ENCODE measurements around the gene TMEM218.

Gene TMEM218

GRCh38 chr11:125129316-125129993, 18.0 kb upstream of the TMEM218 start:
- DNase-seq (ENCODE audit: low spot score): no peak

GRCh38 chr11:125128450-125128849, 17.0 kb upstream of the TMEM218 start:
- no peak for DNase-seq (ENCODE audit: low spot score)

GRCh38 chr11:125124618-125124992, 13.2 kb upstream of the TMEM218 start:
- peak; percentile 20 for DNase-seq (ENCODE audit: low spot score)

GRCh38 chr11:125123947-125124617, 12.7 kb upstream of the TMEM218 start:
- peak; percentile 74 for DNase-seq (ENCODE audit: low spot score)

GRCh38 chr11:125123194-125123946, 11.9 kb upstream of the TMEM218 start:
- DNase-seq (ENCODE audit: low spot score): no peak

GRCh38 chr11:125117429-125117828, 6.0 kb upstream of the TMEM218 start:
- no peak for DNase-seq (ENCODE audit: low spot score)

- no peak for DNase-seq (ENCODE audit: low spot score)
These were observed 3.1 kb upstream of the TMEM218 start for GRCh38 chr11:125114518-125114917.

GRCh38 chr11:125112208-125112604, 780 bp upstream of the TMEM218 start:
- DNase-seq (ENCODE audit: low spot score): no peak

GRCh38 chr11:125111001-125111342, 454 bp downstream of the TMEM218 start:
- DNase-seq (ENCODE audit: low spot score): peak; percentile 44

GRCh38 chr11:125110506-125110905, 920 bp downstream of the TMEM218 start:
- no peak for DNase-seq (ENCODE audit: low spot score)

GRCh38 chr11:125108469-125108868, 3.0 kb downstream of the TMEM218 start:
- no peak for DNase-seq (ENCODE audit: low spot score)

GRCh38 chr11:125105926-125106325, 5.5 kb downstream of the TMEM218 start:
- no peak for DNase-seq (ENCODE audit: low spot score)

GRCh38 chr11:125102510-125102909, 8.9 kb downstream of the TMEM218 start:
- peak; percentile 55 for DNase-seq (ENCODE audit: low spot score)

GRCh38 chr11:125102025-125102424, 9.4 kb downstream of the TMEM218 start:
- no peak for DNase-seq (ENCODE audit: low spot score)

- DNase-seq (ENCODE audit: low spot score): no peak
These were observed 9.8 kb downstream of the TMEM218 start for GRCh38 chr11:125101596-125101995.

- no peak for DNase-seq (ENCODE audit: low spot score)
These were observed 11.3 kb downstream of the TMEM218 start for GRCh38 chr11:125100136-125100535.

GRCh38 chr11:125094731-125095130, 16.7 kb downstream of the TMEM218 start:
- DNase-seq (ENCODE audit: low spot score): no peak

GRCh38 chr11:125093502-125093901, 17.9 kb downstream of the TMEM218 start:
- no peak for DNase-seq (ENCODE audit: low spot score)

GRCh38 chr11:125092669-125093068, 18.8 kb downstream of the TMEM218 start:
- no peak for DNase-seq (ENCODE audit: low spot score)

- no peak for DNase-seq (ENCODE audit: low spot score)
These were observed 19.4 kb downstream of the TMEM218 start for GRCh38 chr11:125091877-125092664.

- peak; percentile 73 for DNase-seq (ENCODE audit: low spot score)
These were observed 20.1 kb downstream of the TMEM218 start for GRCh38 chr11:125091247-125091876.

GRCh38 chr11:125090816-125091215, 20.6 kb downstream of the TMEM218 start:
- DNase-seq (ENCODE audit: low spot score): no peak
